ENCODE data around the gene SRSF8. TPM values are rescaled to one million over a fixed set of nuclear protein-coding genes. Genes with fewer than 3 reads are reported as not detected.

The SRSF8 gene
- total RNA-seq, 1 experiment from 2014 or later = 22.9 TPM

GRCh38 chr11:95088946-95089619 is 22.4 kb downstream of the SRSF8 start:
- peaks cover 10% of the 10 kb centered on the region; the same call in 1 of the 2 replicates for H3K79me2 ChIP-seq (ENCODE audit: low read depth)
- peak overlapping the region; percentile 93 for H2AFZ ChIP-seq
- no peaks in the 10 kb centered on the region for H4K20me1 ChIP-seq (ENCODE audit: insufficient read depth)
- BruUV-seq (replicated peaks) = TSS peak; percentile 41
- intact Hi-C loops (cut with micrococcal nuclease; ENCODE audit: unreplicated experiment) = loop anchor here (1.0 kb wide), 1 partner anchor 62 kb away; no protein-coding TSS in a partner anchor
- ChIA-PET CTCF (no interaction called here), POLR2A (ENCODE audit: unreplicated experiment) (no interaction called here)
- no peak for TF ChIP-seq EZH2 (IDR thresholded peaks at IDR 0.05; ENCODE audit: low read depth)
- TF ChIP-seq CTCF (conservative IDR thresholded peaks at IDR 0.05) = no peak; the same call in 1 of the 2 replicates
- H3K9me2 ChIP-seq (ENCODE audit: insufficient read depth) = no peaks in the 10 kb centered on the region
- no peaks in the 10 kb centered on the region for H3K9me3 ChIP-seq (ENCODE audit: insufficient read depth, low read depth)
- no peaks in the 10 kb centered on the region for H3K27me3 ChIP-seq (ENCODE audit: insufficient read depth, low read depth)
- no peak overlapping the region for H3K27ac ChIP-seq
- DNase-seq = no peak
- peaks cover 49% of the 10 kb centered on the region for H3K4me1 ChIP-seq (replicated peaks; ENCODE audit: insufficient read depth)
- no peaks in the 10 kb centered on the region for H3K36me3 ChIP-seq (ENCODE audit: low read depth)
- H3K4me3 ChIP-seq = peak overlapping the region; percentile 93
- peaks cover 24% of the 10 kb centered on the region for H3F3A ChIP-seq (ENCODE audit: insufficient read depth, low read depth)
- peak overlapping the region; percentile 86 for H3K4me2 ChIP-seq

GRCh38 chr11:95089620-95090542 is 23.2 kb downstream of the SRSF8 start, which contains the start of gene ENDOD1:
ENDOD1 (plus strand) TSS chr11:95089846; CDS start chr11:95089928, 82 bp downstream.
- H4K20me1 ChIP-seq (ENCODE audit: insufficient read depth) = no peaks in the 10 kb centered on the region
- TF ChIP-seq EZH2 (IDR thresholded peaks at IDR 0.05; ENCODE audit: low read depth) = no peak
- peak; percentile 27; the same call in 1 of the 2 replicates for TF ChIP-seq CTCF (conservative IDR thresholded peaks at IDR 0.05)
- H2AFZ ChIP-seq = peak within 1 kb of the TSS; percentile 99
- H3K36me3 ChIP-seq (ENCODE audit: low read depth) = no peaks in the 10 kb centered on the region
- peaks cover 16% of the 10 kb centered on the region; the same call in 1 of the 2 replicates for H3K79me2 ChIP-seq (ENCODE audit: low read depth)
- H3K4me3 ChIP-seq = peak within 1 kb of the TSS; percentile 93
- H3K4me2 ChIP-seq = peak within 1 kb of the TSS; percentile 86
- no peaks in the 10 kb centered on the region for H3K9me3 ChIP-seq (ENCODE audit: insufficient read depth, low read depth)
- H3K9me2 ChIP-seq (ENCODE audit: insufficient read depth) = no peaks in the 10 kb centered on the region
- ChIA-PET POLR2A (ENCODE audit: unreplicated experiment) (interaction anchor here (0.6 kb wide), 3 partner anchors 13 to 1306 kb away, joined by 3 to 4 read pairs (median 3); partner anchors contain the start of gene MED17), CTCF (interaction anchor here (0.6 to 1.0 kb wide), 3 partner anchors 18 to 30 kb away, joined by 3 to 5 read pairs (median 3); no protein-coding TSS in a partner anchor)
- DNase-seq = peak; percentile 68 to 81
- peaks cover 24% of the 10 kb centered on the region for H3F3A ChIP-seq (ENCODE audit: insufficient read depth, low read depth)
- no peaks in the 10 kb centered on the region for H3K27me3 ChIP-seq (ENCODE audit: insufficient read depth, low read depth)
- peaks cover 41% of the 10 kb centered on the region for H3K4me1 ChIP-seq (replicated peaks; ENCODE audit: insufficient read depth)
- H3K27ac ChIP-seq = peak within 1 kb of the TSS; percentile 24; the same call in 1 of the 2 replicates
- BruUV-seq (replicated peaks) = no TSS peak
- intact Hi-C loops (cut with micrococcal nuclease; ENCODE audit: unreplicated experiment) = loop anchor here (1.0 to 2.0 kb wide), 2 partner anchors 21 to 61 kb away; no protein-coding TSS in a partner anchor

GRCh38 chr11:95091663-95092180 is 25.0 kb downstream of the SRSF8 start:
- intact Hi-C loops (cut with micrococcal nuclease; ENCODE audit: unreplicated experiment) = loop anchor here (2.0 kb wide), 1 partner anchor 23 kb away; no protein-coding TSS in a partner anchor
- H3K4me1 ChIP-seq (replicated peaks; ENCODE audit: insufficient read depth) = peaks cover 36% of the 10 kb centered on the region
- BruUV-seq (replicated peaks) = no TSS peak

More at GRCh38 chr11:95091663-95092180, 25.0 kb downstream of the SRSF8 start:
- TF ChIP-seq EZH2 (IDR thresholded peaks at IDR 0.05; ENCODE audit: low read depth) (no peak), CTCF (conservative IDR thresholded peaks at IDR 0.05) (no peak)
- H3K9me3 ChIP-seq (ENCODE audit: insufficient read depth, low read depth) = no peaks in the 10 kb centered on the region
- CTCF ChIA-PET = interaction anchor here (0.6 kb wide), 1 partner anchor 1067 kb away, joined by 14 read pairs; no protein-coding TSS in a partner anchor
- no peak overlapping the region for H3K27ac ChIP-seq
- POLR2A ChIA-PET (ENCODE audit: unreplicated experiment) = no interaction called here
- H2AFZ ChIP-seq = no peak overlapping the region
- no peaks in the 10 kb centered on the region for H4K20me1 ChIP-seq (ENCODE audit: insufficient read depth)
- H3K4me3 ChIP-seq = no peak overlapping the region
- H3K4me2 ChIP-seq = no peak overlapping the region
- DNase-seq = no peak
- no peaks in the 10 kb centered on the region for H3K27me3 ChIP-seq (ENCODE audit: insufficient read depth, low read depth)
- peaks cover 24% of the 10 kb centered on the region for H3F3A ChIP-seq (ENCODE audit: insufficient read depth, low read depth)
- peaks cover 16% of the 10 kb centered on the region; the same call in 1 of the 2 replicates for H3K79me2 ChIP-seq (ENCODE audit: low read depth)
- no peaks in the 10 kb centered on the region for H3K36me3 ChIP-seq (ENCODE audit: low read depth)
- no peaks in the 10 kb centered on the region for H3K9me2 ChIP-seq (ENCODE audit: insufficient read depth)

Measured in PC-9 (cell line).